Heart left ventricle (tissue), 16 donors: ENCODE results near the gene FNDC3B. TPM values are rescaled to one million over a fixed set of nuclear protein-coding genes. Genes with fewer than 3 reads are reported as not detected.

Experiments
- ATAC-seq, 4 donors: fragments of 200-7000 bp; cut with Tn5 transposase; one replicate each; pipeline ENCODE4 v1.9.1; 2020 to 2022; ENCODE audit warnings: moderate library complexity in 4 of 4, mild to moderate bottlenecking in 3 of 4, moderate number of reproducible peaks in 1 of 4
- DNase-seq, 5 donors: peaks; one replicate each; pipeline ENCODE4 v3.0.0-alpha.2; 2020
- H3K27ac ChIP-seq, 12 donors: fragments of 200-600 bp; sonication (generic) in 4 of 12; one replicate each; pipeline versions ENCODE4 v1.5.0 to v1.8.0; 2016 to 2022; ENCODE audit warnings: mild to moderate bottlenecking in 2 of 12
- H3K27me3 ChIP-seq, 9 donors: fragments of 200-600 bp; sonication (generic) in 2 of 9; one replicate each; pipeline versions ENCODE4 v1.5.1 to v1.8.0; 2016 to 2022; ENCODE audit warnings: mild to moderate bottlenecking in 3 of 9
- H3K36me3 ChIP-seq, 9 donors: fragments of 200-600 bp; sonication (generic) in 2 of 9; one replicate each; pipeline versions ENCODE4 v1.5.0 to v1.8.0; 2018 to 2022; ENCODE audit warnings: mild to moderate bottlenecking in 2 of 9
- H3K4me1 ChIP-seq, 12 donors: fragments of 200-600 bp; sonication (generic) in 4 of 12; one replicate each; pipeline versions ENCODE4 v1.5.0 to v1.8.0; 2016 to 2022; ENCODE audit warnings: mild to moderate bottlenecking in 3 of 12
- H3K4me3 ChIP-seq, 12 donors: fragments of 200-600 bp; sonication (generic) in 4 of 12; one replicate each; pipeline versions ENCODE4 v1.5.0 to v1.8.0; 2017 to 2022; ENCODE audit warnings: mild to moderate bottlenecking in 9 of 12, moderate library complexity in 4 of 12
- H3K9me3 ChIP-seq, 12 donors: fragments of 200-600 bp; sonication (generic) in 4 of 12; one replicate each; pipeline versions ENCODE4 v1.5.0 to v1.8.0; 2016 to 2022; ENCODE audit warnings: mild to moderate bottlenecking in 1 of 12
- CTCF ChIP-seq, 12 donors: fragments of 200-600 bp; sonication (generic) in 4 of 12; IDR thresholded peaks; one replicate each; pipeline versions ENCODE4 v1.5.0 to v1.8.0; 2018 to 2022; ENCODE audit warnings: antibody characterized with exemption in 12 of 12, mild to moderate bottlenecking in 5 of 12
- POLR2A ChIP-seq, 2 donors: fragments of 450-650 bp; IDR thresholded peaks; one replicate each; pipeline ENCODE4 v1.6.1; 2017; ENCODE audit warnings: antibody characterized with exemption in 2 of 2, mild to moderate bottlenecking in 2 of 2, moderate library complexity in 2 of 2
- WGBS, 4 donors: extraction: QIAGEN DNeasy Blood & Tissue Kit in 2 of 4; methylation state at CpG; one replicate each; pipeline versions ENCODE4 v1.1.5 to v1.1.7; 2013 to 2018; 5-methylcytosine and 5-hydroxymethylcytosine counted together
- intact Hi-C, 10 donors: fragments of 100-400 bp; cut with DNase I; formaldehyde crosslinking; loops; one replicate each; pipeline versions ENCODE4 v1.11.1 to v1.14.2; 2022
- polyA plus RNA-seq, 2 donors: library from polyadenylated mRNA; stranded (reverse); fragments of 200-250 nt; gene quantifications; one replicate each; pipeline ENCODE4 v1.2.3, GENCODE V29; 2013
- total RNA-seq, 9 donors: library from RNA; depleted of rRNA in 2 of 9; stranded (reverse); fragments of >200 nt in 2 of 9; fragmentation: NEBNext Ultra II Directional in 3 of 9; extraction: Animal tissue kit (Norgen Biotek cat#: 25700) in 3 of 9; gene quantifications; one replicate each; pipeline versions ENCODE4 v1.1.0 to v1.2.4, GENCODE V29; 2016 to 2023
- donor health status: ischemic (EF 13 %, LVEDD 7.1; RV severe dilation, severe dysfunction).
- donor health status: healthy with polysubstance abuse.
- donor health status: DM: no; HTN: yes; CAD: no.
- donor health status: DM: no; HTN: no; CAD: no.
- donor health status: ischemic (EF 25% LVEDD 6.9; RV normal size, moderate dysfunction).
- donor health status: ischemic (EF 25% LVEDD 5.7; RV mildly dilated, moderate dysfunction).
- donor health status: healthy.
- donor health status: DM: yes; HTN: yes; CAD: no.
- donor health status: ischemic (EF 35%, LVEDD 5.7; RV mildly dilated, moderate dysfunction).
- donor health status: nonischemic (EF 11% LVEDD 7.7; RV severe dilation, severe dysfunction).
- donor health status: DM: yes; HTN: yes; CAD: no.
- donor health status: PGD.
- donor health status: ischemic (EF 29% LVEDD 5.4; RV normal size, mild dysfunction).
- donor health status: nonischemic (EF 23%, LVEDD 6.1; RV moderate dilation, normal function).

The FNDC3B gene
- total and polyA plus RNA-seq, 11 donors = 9.4 to 113 (median 68.2) TPM

GRCh38 chr3:172166261-172166660 is 126.9 kb downstream of the FNDC3B start:
- ATAC-seq (no peak), DNase-seq (no peak)
- H3K27ac ChIP-seq = no peak overlapping the region
- H3K36me3 ChIP-seq = peaks cover 0 to 6% (median 0%) of the 10 kb centered on the region in 9 donors
- WGBS, 4 donors = 95 to 98% (median 97%) methylated on average over 6 of the region's 6 CpGs
- H3K9me3 ChIP-seq = no peaks in the 10 kb centered on the region
- intact Hi-C loops = no loop called here
- no peaks in the 10 kb centered on the region for H3K27me3 ChIP-seq
- TF ChIP-seq CTCF (IDR thresholded peaks at IDR 0.05) = no peak
- TF ChIP-seq POLR2A (IDR thresholded peaks at IDR 0.05) = no peak
- H3K4me1 ChIP-seq = peaks cover 0 to 61% (median 34%) of the 10 kb centered on the region in 12 donors
- no peak overlapping the region for H3K4me3 ChIP-seq

GRCh38 chr3:172166890-172167289 is 127.5 kb downstream of the FNDC3B start:
- ATAC-seq = no peak
- H3K4me1 ChIP-seq = peaks cover 0 to 63% (median 37%) of the 10 kb centered on the region in 12 donors
- H3K9me3 ChIP-seq = no peaks in the 10 kb centered on the region
- no peak overlapping the region for H3K27ac ChIP-seq
- DNase-seq = no peak
- H3K4me3 ChIP-seq = no peak overlapping the region
- H3K36me3 ChIP-seq = peaks cover 0 to 6% (median 0%) of the 10 kb centered on the region in 9 donors
- intact Hi-C loops = no loop called here
- TF ChIP-seq POLR2A (IDR thresholded peaks at IDR 0.05) (no peak), CTCF (IDR thresholded peaks at IDR 0.05) (no peak)
- 89 to 91% (median 91%) methylated on average over 9 of the region's 9 CpGs for WGBS, 4 donors
- H3K27me3 ChIP-seq = no peaks in the 10 kb centered on the region

- 66 to 79% (median 69%) methylated on average over 3 of the region's 3 CpGs for WGBS, 4 donors
- TF ChIP-seq CTCF (IDR thresholded peaks at IDR 0.05) (no peak), POLR2A (IDR thresholded peaks at IDR 0.05) (no peak)
- H3K27ac ChIP-seq = peak overlapping the region in 1 of 12 donors; percentile 4
These were observed 128.7 kb downstream of the FNDC3B start for GRCh38 chr3:172167892-172168648.

GRCh38 chr3:172170073-172170709 is 130.8 kb downstream of the FNDC3B start:
- ATAC-seq (no peak), DNase-seq (no peak)
- intact Hi-C loops = no loop called here
- WGBS, 4 donors = 85 to 92% (median 90%) methylated on average over 5 of the region's 5 CpGs
- H3K4me1 ChIP-seq = peaks cover 0 to 79% (median 59%) of the 10 kb centered on the region in 12 donors
- peak overlapping the region in 2 of 12 donors; percentile 1 to 28 for H3K27ac ChIP-seq
- no peaks in the 10 kb centered on the region for H3K27me3 ChIP-seq
- no peak overlapping the region for H3K4me3 ChIP-seq
- no peaks in the 10 kb centered on the region for H3K9me3 ChIP-seq
- H3K36me3 ChIP-seq = peaks cover 0 to 6% (median 0%) of the 10 kb centered on the region in 9 donors
- TF ChIP-seq POLR2A (IDR thresholded peaks at IDR 0.05) = no peak
- TF ChIP-seq CTCF (IDR thresholded peaks at IDR 0.05) = no peak

More at GRCh38 chr3:172167892-172168648, 128.7 kb downstream of the FNDC3B start:
- Histone ChIP-seq H3K4me1 (peaks cover 0 to 70% (median 41%) of the 10 kb centered on the region in 12 donors), H3K27me3 (no peaks in the 10 kb centered on the region), H3K4me3 (no peak overlapping the region), H3K36me3 (peaks cover 0 to 6% (median 0%) of the 10 kb centered on the region in 9 donors), H3K9me3 (no peaks in the 10 kb centered on the region)
- DNase-seq (no peak), ATAC-seq (peak in 1 of 4 donors; percentile 53)
- intact Hi-C loops = no loop called here
